Mucosa of descending colon (tissue), 3 donors: Measurements from ENCODE around the gene SLC16A5. TPM values are rescaled to one million over a fixed set of nuclear protein-coding genes. Genes with fewer than 3 reads are reported as not detected.

Source experiments
- ATAC-seq: fragments of 200-7000 bp; cut with Tn5 transposase; one replicate; pipeline ENCODE4 v1.9.1; 2020; ENCODE audit warnings: mild to moderate bottlenecking, moderate library complexity
- DNase-seq, 3 donors: peaks; one replicate each; pipeline ENCODE4 v3.0.0-alpha.2; 2020
- H3K36me3 ChIP-seq: fragments of 200-600 bp; one replicate; pipeline ENCODE4 v1.8.0; 2021; ENCODE audit warnings: low read depth, mild to moderate bottlenecking
- H3K4me1 ChIP-seq: fragments of 200-600 bp; one replicate; pipeline ENCODE4 v1.8.0; 2021; ENCODE audit warnings: low read depth, mild to moderate bottlenecking
- H3K4me3 ChIP-seq: fragments of 200-600 bp; one replicate; pipeline ENCODE4 v1.8.0; 2021; ENCODE audit warnings: mild to moderate bottlenecking
- H3K9me3 ChIP-seq: fragments of 200-600 bp; one replicate; pipeline ENCODE4 v1.8.0; 2021; ENCODE audit warnings: mild to moderate bottlenecking
- CTCF ChIP-seq: fragments of 200-600 bp; IDR thresholded peaks from one replicate; pipeline ENCODE4 v1.8.0; 2022; ENCODE audit warnings: antibody characterized with exemption, mild to moderate bottlenecking
- intact Hi-C, 2 donors: fragments of 100-400 bp; cut with DNase I in 1 of 2; cut with micrococcal nuclease in 1 of 2; formaldehyde crosslinking; loops; one replicate each; pipeline versions ENCODE4 v1.11.0 to v1.11.1; 2022; cut with DNase I, micrococcal nuclease
- total RNA-seq, 3 donors: library from RNA; stranded (reverse); fragmentation: NEBNext Ultra II Directional in 2 of 3; extraction: Animal tissue kit (Norgen Biotek cat#: 25700) in 2 of 3; gene quantifications; one replicate each; pipeline versions ENCODE4 v1.2.1 to v1.2.4, GENCODE V29; 2021 to 2023
- donor health status: DM: no; HTN: no; CAD: no; lungs with moderate emphysema.
- donor health status: DM: no; HTN: no; CAD: no.
- donor health status: DM: no; HTN: yes; CAD: no.

SLC16A5 gene
- total RNA-seq, 3 donors from 2014 or later, result 18.2 to 58.8 (median 26.4) TPM

GRCh38 chr17:75114552-75115314, 27.0 kb downstream of the SLC16A5 start:
- ATAC-seq, result no peak
- H3K4me1 ChIP-seq, result peaks cover 47% of the 10 kb centered on the region
- DNase-seq, result peak in 1 of 3 donors; percentile 41
- H3K36me3 ChIP-seq, result no peaks in the 10 kb centered on the region
- intact Hi-C loops, result loop anchor here (2.0 to 10.0 kb wide), 2 partner anchors 60 to 82 kb away; no protein-coding TSS in a partner anchor
- H3K4me3 ChIP-seq, result no peak overlapping the region
- TF ChIP-seq CTCF, result no peak
- H3K9me3 ChIP-seq, result no peaks in the 10 kb centered on the region

GRCh38 chr17:75115555-75115954, 27.8 kb downstream of the SLC16A5 start:
- peaks cover 51% of the 10 kb centered on the region for H3K4me1 ChIP-seq
- no peak overlapping the region for H3K4me3 ChIP-seq
- intact Hi-C loops, result loop anchor here (2.0 to 10.0 kb wide), 2 partner anchors 59 to 81 kb away; no protein-coding TSS in a partner anchor
- ATAC-seq, result no peak
- H3K9me3 ChIP-seq, result no peaks in the 10 kb centered on the region
- TF ChIP-seq CTCF, result no peak
- H3K36me3 ChIP-seq, result no peaks in the 10 kb centered on the region
- DNase-seq, result peak in 1 of 3 donors; percentile 21

- intact Hi-C loops, result loop anchor here in 1 of 2 donors (10.0 kb wide), 1 partner anchor 58 kb away; no protein-coding TSS in a partner anchor
- ATAC-seq (no peak), DNase-seq (no peak)
- Histone ChIP-seq H3K9me3 (no peaks in the 10 kb centered on the region), H3K4me1 (peaks cover 40% of the 10 kb centered on the region), H3K36me3 (no peaks in the 10 kb centered on the region), H3K4me3 (no peak overlapping the region)
- no peak for TF ChIP-seq CTCF
Observed at GRCh38 chr17:75116737-75117136, 29.0 kb downstream of the SLC16A5 start.

- intact Hi-C loops, result loop anchor here in 1 of 2 donors (10.0 kb wide), 1 partner anchor 56 kb away; no protein-coding TSS in a partner anchor
- no peak for TF ChIP-seq CTCF
- no peak for DNase-seq
- no peaks in the 10 kb centered on the region for H3K9me3 ChIP-seq
- ATAC-seq, result no peak
- no peak overlapping the region for H3K4me3 ChIP-seq
- no peaks in the 10 kb centered on the region for H3K36me3 ChIP-seq
- peaks cover 42% of the 10 kb centered on the region for H3K4me1 ChIP-seq
Observed at GRCh38 chr17:75118307-75118706, 30.6 kb downstream of the SLC16A5 start.

- intact Hi-C loops, result no loop called here
- Histone ChIP-seq H3K4me3 (no peak overlapping the region), H3K9me3 (no peaks in the 10 kb centered on the region), H3K36me3 (no peaks in the 10 kb centered on the region), H3K4me1 (peaks cover 53% of the 10 kb centered on the region)
- no peak for TF ChIP-seq CTCF
- ATAC-seq (peak; percentile 92), DNase-seq (peak; percentile 93 to 97 (median 95))
Observed at GRCh38 chr17:75124041-75124818, 36.5 kb downstream of the SLC16A5 start.
